HG03342 (cell line): ENCODE measurements around the gene CYP2B6.
"Not testable (repeated sequence)": the region's sequence is repeated elsewhere in the genome, so short reads cannot be mapped to it uniquely, and the experiment has no call there.

Experiments
- ATAC-seq: cut with Tn5 transposase; IDR thresholded peaks from one replicate; pipeline ENCODE4 v1.9.1; 2021; ENCODE audit warnings: mild to moderate bottlenecking, moderate library complexity; ENCODE audit not compliant: unreplicated experiment

Gene CYP2B6

GRCh38 chr19:41030651-41031050, 39.6 kb downstream of the CYP2B6 start:
- no peak for ATAC-seq

DNA sequence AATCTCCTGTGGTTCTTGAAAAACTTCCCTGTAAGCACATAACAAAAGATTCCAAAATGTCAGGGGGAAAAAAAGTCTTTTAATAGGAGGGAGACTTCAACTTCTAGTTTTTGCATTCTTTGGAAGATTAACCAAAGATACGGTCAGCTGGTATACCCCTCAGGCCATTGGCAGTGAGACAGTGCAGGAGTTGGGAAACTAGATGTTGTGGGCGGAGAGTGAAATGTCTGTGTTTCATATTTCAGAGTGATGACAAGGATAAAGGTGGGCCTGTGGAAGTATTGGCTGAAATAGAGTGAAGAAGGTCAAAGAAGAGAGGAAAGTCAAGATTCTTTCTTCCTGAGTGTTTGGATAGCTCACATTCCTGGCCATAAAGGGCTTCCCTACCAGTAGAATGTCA, 40.8 kb downstream of the CYP2B6 start:
- no peak for ATAC-seq

- not testable (repeated sequence) for ATAC-seq
Observed at GRCh38 chr19:41033324-41033723, 42.2 kb downstream of the CYP2B6 start.

DNA sequence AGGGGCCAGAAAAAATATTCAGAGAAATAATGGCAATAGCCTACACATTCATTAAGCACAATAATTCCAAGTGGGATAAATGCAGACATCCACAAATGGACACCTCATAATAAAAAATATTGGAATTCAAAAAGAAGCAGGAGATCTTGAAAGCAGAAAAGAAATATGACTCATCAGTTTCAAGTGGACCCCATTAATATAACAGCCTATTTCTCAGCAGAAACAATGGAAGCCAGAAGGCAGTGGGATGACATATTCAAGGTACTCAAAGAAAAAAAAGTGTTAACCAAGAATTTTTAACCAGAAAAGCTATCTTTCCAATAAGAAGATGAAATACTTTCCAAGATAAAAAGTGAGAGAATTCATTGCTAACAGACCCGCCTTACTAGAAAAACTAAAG, 48.7 kb downstream of the CYP2B6 start:
- ATAC-seq, result no peak

GRCh38 chr19:41045095-41045494, 54.0 kb downstream of the CYP2B6 start:
- ATAC-seq, result not testable (repeated sequence)

GRCh38 chr19:41050426-41050825, 59.3 kb downstream of the CYP2B6 start:
- no peak for ATAC-seq

GRCh38 chr19:41052162-41052561, 61.1 kb downstream of the CYP2B6 start:
- not testable (repeated sequence) for ATAC-seq

GRCh38 chr19:41053331-41053730, 62.2 kb downstream of the CYP2B6 start:
- ATAC-seq, result not testable (repeated sequence)

DNA sequence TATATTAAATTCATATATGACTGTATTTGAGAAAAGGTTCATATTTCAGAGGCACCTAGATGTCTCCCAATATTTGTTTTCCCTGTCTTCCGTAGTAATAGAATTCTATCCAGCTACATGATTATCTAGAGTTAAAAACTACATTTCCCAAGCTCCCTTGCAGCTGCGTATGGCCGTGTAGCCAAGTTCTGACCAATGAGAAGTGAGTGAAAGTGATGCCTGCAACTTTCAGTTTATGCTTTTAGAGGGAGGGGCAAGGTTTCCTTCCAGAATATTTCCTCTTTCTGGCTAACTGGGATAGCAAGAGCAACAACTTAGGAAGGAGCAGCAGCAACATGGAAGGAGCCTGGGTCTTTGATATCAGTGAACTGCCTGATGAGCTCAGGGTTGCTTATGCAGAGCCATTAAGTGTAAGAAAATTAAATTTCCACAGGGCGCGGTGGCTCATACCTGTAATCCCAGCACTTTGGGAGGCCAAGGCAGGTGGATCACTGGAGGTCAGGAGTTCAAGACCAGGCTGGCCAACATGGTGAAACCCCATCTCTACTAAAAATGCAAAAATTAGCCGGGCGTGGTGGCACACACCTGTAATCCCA, 74.0 kb downstream of the CYP2B6 start:
- no peak for ATAC-seq
